Fibroblast of villous mesenchyme (primary cell): ENCODE results near the gene PNPLA3. TPM values are rescaled to one million over a fixed set of nuclear protein-coding genes. Genes with fewer than 3 reads are reported as not detected.

Source experiments
- DNase-seq: peaks from one replicate; pipeline ENCODE4 v3.0.0-alpha.2; 2010; ENCODE audit warnings: low read depth
- H3K4me3 ChIP-seq: 2 replicates; pipeline ENCODE4 v1.5.1; 2011; ENCODE audit warnings: low read depth, mild to moderate bottlenecking, low read length
- total RNA-seq: library from RNA; depleted of rRNA; stranded (reverse); fragments of >200 nt; gene quantifications from 2 replicates; pipeline ENCODE4 v1.2.3, GENCODE V29; 2012
- TF ChIP-seq, protein P1 (sequence below): IDR thresholded peaks from 2 replicates; pipeline ENCODE4 v1.5.1; 2012; ENCODE audit warnings: low read depth, mild to moderate bottlenecking, low read length; ENCODE audit not compliant: insufficient read depth

The PNPLA3 gene
- total RNA-seq, 1 donor: 8.2 TPM

DNA sequence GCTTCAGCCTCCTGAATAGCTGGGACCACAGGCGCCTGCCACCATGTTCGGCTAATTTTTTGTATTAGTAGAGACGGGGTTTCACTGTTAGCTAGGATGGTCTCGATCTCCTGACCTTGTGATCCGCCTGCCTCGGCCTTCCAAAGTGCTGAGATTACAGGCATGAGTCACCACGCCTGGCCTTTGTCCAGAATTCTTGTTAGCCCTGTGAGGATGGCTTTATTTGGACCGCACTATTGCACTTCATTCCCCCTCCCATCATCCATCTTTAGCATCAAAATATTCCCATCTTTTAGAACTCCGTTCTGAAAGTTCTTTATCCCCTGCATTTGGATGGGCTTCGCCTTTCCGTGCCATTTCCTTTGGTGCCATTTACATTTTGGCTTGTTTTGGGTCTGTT is 34.3 kb downstream of the PNPLA3 start:
- TF ChIP-seq, protein P1, sequence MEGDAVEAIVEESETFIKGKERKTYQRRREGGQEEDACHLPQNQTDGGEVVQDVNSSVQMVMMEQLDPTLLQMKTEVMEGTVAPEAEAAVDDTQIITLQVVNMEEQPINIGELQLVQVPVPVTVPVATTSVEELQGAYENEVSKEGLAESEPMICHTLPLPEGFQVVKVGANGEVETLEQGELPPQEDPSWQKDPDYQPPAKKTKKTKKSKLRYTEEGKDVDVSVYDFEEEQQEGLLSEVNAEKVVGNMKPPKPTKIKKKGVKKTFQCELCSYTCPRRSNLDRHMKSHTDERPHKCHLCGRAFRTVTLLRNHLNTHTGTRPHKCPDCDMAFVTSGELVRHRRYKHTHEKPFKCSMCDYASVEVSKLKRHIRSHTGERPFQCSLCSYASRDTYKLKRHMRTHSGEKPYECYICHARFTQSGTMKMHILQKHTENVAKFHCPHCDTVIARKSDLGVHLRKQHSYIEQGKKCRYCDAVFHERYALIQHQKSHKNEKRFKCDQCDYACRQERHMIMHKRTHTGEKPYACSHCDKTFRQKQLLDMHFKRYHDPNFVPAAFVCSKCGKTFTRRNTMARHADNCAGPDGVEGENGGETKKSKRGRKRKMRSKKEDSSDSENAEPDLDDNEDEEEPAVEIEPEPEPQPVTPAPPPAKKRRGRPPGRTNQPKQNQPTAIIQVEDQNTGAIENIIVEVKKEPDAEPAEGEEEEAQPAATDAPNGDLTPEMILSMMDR: no peak
- DNase-seq: no peak
- no peak overlapping the region for H3K4me3 ChIP-seq

DNA sequence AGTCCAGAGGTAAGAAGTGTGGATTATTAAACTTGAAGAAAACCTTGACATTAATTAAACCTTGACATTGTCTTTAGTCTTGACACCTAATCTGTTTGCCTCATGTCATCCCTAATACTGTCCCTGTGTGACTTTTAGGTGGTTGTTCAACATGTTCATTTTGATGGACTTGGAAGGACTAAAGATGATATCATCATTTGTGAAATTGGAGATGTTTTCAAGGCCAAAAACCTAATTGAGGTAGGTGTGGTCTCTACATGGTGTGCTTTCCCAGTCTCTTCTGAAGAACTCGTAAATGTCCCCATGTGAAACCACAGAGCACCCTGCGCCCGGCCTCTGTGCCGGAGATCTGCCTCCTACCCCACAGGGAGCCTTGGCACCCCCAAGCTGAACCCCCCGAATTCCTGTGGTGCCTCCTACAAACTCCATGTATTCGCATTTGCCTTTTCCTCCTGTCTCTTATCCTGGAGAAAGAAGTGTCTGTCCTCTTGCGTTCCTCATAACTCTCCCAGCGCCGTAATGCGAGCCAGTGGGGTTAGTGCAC is 40.8 kb downstream of the PNPLA3 start:
- H3K4me3 ChIP-seq: no peak overlapping the region
- TF ChIP-seq, protein P1: no peak
- DNase-seq: no peak

DNA sequence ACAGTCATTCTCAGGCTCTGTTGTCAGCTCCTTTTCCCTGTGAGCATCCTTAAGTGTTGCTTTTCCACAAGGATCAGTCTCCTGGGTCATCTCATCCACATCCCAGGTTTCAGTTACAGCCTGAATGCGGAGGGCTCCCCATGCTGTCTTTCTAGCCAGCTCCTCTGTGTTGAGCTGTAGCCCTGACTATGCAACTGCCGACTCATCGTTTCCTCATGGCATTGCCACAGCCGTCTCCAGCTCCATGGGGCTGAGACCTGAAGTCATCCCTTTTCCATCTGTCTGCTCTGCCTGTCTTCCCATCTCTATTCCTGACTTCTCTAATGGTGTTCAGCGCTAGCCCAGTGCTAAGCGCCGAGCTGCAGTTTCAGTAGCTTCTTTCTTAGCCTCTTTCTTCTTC is 43.5 kb downstream of the PNPLA3 start:
- no peak for DNase-seq
- TF ChIP-seq, protein P1: no peak

DNA sequence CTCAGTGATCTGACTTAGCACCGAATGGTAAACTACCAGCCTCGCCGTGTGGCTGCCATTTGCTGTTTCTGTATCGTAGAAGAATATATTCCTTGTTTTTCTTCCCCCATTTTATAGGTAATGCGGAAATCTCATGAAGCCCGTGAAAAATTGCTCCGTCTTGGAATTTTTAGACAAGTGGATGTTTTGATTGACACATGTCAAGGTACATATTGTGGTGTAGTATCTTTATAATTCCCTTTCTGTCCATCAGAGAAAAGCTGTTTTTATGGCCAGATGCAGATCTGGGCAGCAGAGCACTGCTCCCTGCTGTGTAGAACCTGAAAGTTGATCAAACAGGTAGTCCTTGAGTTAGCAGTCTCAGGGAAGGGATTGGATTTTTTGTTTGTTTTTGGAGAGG is 45.0 kb downstream of the PNPLA3 start:
- no peak overlapping the region for H3K4me3 ChIP-seq
- TF ChIP-seq, protein P1: no peak
- DNase-seq: no peak

More for the DNA sequence above, 43.5 kb downstream of the PNPLA3 start:
- no peak overlapping the region for H3K4me3 ChIP-seq

DNA sequence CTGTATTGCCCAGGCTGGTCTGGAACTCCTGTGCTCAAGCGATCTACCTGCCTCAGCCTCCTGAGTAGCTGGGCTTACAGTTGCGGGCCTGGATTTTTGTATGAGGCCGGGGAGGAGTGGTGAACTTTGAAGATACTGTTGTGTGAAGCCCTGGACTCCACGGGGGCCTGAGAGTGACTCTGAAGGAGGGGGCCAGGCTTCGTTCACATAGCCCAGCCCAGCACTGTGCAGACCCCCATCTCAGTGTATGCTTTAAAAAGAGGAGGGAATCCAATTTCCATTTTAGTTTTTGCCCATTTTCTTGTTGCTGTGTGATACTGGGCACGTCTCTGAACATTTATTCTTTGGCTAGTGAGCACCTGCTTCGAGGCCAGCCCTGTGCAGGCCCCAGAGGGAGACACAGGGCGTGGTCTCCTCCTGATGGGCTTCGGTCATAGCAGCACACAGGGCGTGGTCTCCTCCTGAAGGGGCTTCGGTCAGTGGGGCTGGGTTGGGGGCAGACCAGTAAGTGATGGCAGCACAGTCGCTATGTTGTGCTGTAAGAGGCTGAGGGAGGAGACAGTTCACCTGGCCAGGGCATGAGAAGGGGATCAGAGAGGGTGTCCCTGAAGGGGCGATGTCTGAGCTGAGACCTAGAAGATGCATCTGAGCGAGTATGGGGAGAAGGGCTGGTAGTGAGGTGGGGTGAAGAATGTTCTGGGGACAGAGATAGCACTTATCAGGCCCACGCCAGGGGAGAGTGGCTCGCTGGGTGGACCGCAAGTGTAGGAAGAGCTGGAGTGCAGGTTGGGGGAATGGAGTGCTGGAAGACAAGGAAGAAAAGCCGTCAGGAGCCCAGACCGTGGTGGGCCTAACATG is 45.6 kb downstream of the PNPLA3 start:
- TF ChIP-seq, protein P1: no peak
- no peak overlapping the region for H3K4me3 ChIP-seq
- DNase-seq: no peak

DNA sequence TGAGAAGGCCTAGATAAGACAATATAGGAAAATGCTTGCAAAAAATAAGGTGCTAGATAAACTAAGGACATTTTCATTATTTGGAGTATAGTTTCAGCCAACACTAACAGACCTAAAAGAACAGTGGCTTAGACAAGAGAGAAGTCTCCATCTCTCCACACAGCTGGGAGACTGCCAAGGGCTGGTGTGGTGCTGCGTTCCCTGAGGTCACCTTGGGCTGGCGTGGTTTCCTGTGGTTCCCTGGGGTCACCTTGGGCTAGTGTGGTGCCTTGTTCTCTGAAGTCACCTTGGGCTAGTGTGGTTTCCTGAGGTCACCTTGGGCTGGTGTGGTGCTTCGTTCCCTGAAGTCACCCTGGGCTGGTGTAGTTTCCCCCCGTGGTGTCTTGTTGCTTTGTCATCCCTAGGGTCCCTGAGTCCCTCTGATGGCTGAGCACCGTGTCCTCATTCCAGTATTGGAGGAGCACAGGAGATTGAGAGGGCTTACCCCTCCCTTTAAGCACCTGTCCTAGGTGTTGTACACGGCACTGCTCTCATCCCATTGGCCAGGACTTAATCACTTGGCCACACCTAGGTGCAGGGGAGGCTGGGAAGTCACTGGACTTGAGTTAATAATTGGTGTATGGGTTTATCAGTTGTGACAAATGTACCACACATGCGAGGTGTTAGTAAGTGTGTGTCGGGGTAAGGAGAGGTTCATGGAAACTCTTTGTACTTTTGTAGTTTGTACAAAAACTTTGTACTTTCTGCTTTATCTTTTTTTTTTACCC is 46.6 kb downstream of the PNPLA3 start:
- TF ChIP-seq, protein P1: no peak

More for the DNA sequence above, 46.6 kb downstream of the PNPLA3 start:
- H3K4me3 ChIP-seq: no peak overlapping the region
- no peak for DNase-seq
